Right atrium auricular region (tissue), 2 donors: Measurements from ENCODE around the gene NDE1. TPM values are rescaled to one million over a fixed set of nuclear protein-coding genes. Genes with fewer than 3 reads are reported as not detected.

ENCODE experiments used
- DNase-seq: peaks from one replicate; pipeline ENCODE4 v3.0.0-alpha.2; 2019; ENCODE audit warnings: low spot score
- H3K27ac ChIP-seq, 2 donors: fragments of 200-600 bp; sonication (generic); 1 replicate in 1 of 2; 2 replicates in 1 of 2; pipeline ENCODE4 v1.5.1; 2016 to 2019
- H3K27me3 ChIP-seq, 2 donors: fragments of 200-600 bp; sonication (generic); one replicate each; pipeline versions ENCODE4 v1.5.1 to v1.6.0; 2017 to 2019
- H3K36me3 ChIP-seq: fragments of 200-600 bp; sonication (generic); one replicate; pipeline ENCODE4 v1.5.1; 2016
- H3K4me1 ChIP-seq, 2 donors: fragments of 200-600 bp; sonication (generic); one replicate each; pipeline versions ENCODE4 v1.5.1 to v1.6.0; 2017 to 2019
- H3K4me3 ChIP-seq, 2 donors: fragments of 200-600 bp; sonication (generic); 1 replicate in 1 of 2; 2 replicates in 1 of 2; pipeline ENCODE4 v1.5.1; 2017 to 2019; ENCODE audit warnings: mild to moderate bottlenecking in 1 of 2, moderate library complexity in 1 of 2
- H3K9me3 ChIP-seq, 2 donors: fragments of 200-600 bp; sonication (generic); one replicate each; pipeline ENCODE4 v1.5.1; 2019
- CTCF ChIP-seq, 2 donors: fragments of 200-600 bp; sonication (generic); IDR thresholded peaks; one replicate each; pipeline ENCODE4 v1.5.1; 2019; ENCODE audit warnings: antibody characterized with exemption in 2 of 2
- total RNA-seq, 2 donors: library from RNA; depleted of rRNA; stranded (reverse); fragments of >200 nt; gene quantifications; one replicate each; pipeline ENCODE4 v1.1.0, GENCODE V29; 2016

The NDE1 gene
- total RNA-seq, 2 donors from 2014 or later: 12.5 to 18.6 TPM

- no peak for DNase-seq
- no peak overlapping the region for H3K27ac ChIP-seq
These were observed 64.5 kb downstream of the NDE1 start for GRCh38 chr16:15714393-15715172.

GRCh38 chr16:15715221-15715620 lies 65.2 kb downstream of the NDE1 start:
- TF ChIP-seq CTCF (IDR thresholded peaks at IDR 0.05): no peak
- Histone ChIP-seq H3K4me1 (no peaks in the 10 kb centered on the region), H3K36me3 (peaks cover 42% of the 10 kb centered on the region), H3K9me3 (no peaks in the 10 kb centered on the region), H3K27ac (no peak overlapping the region), H3K27me3 (no peaks in the 10 kb centered on the region), H3K4me3 (no peak overlapping the region)
- no peak for DNase-seq

More at GRCh38 chr16:15714393-15715172, 64.5 kb downstream of the NDE1 start:
- H3K36me3 ChIP-seq: peaks cover 42% of the 10 kb centered on the region
- no peaks in the 10 kb centered on the region for H3K9me3 ChIP-seq
- no peaks in the 10 kb centered on the region for H3K27me3 ChIP-seq
- TF ChIP-seq CTCF (IDR thresholded peaks at IDR 0.05): no peak
- no peak overlapping the region for H3K4me3 ChIP-seq
- no peaks in the 10 kb centered on the region for H3K4me1 ChIP-seq

- Histone ChIP-seq H3K9me3 (no peaks in the 10 kb centered on the region), H3K4me1 (no peaks in the 10 kb centered on the region), H3K27ac (no peak overlapping the region), H3K27me3 (no peaks in the 10 kb centered on the region), H3K4me3 (no peak overlapping the region), H3K36me3 (peaks cover 44% of the 10 kb centered on the region)
- TF ChIP-seq CTCF (IDR thresholded peaks at IDR 0.05): no peak
- DNase-seq: no peak
These were observed 66.8 kb downstream of the NDE1 start for GRCh38 chr16:15716694-15717447.

- Histone ChIP-seq H3K9me3 (no peaks in the 10 kb centered on the region), H3K4me3 (no peak overlapping the region), H3K4me1 (no peaks in the 10 kb centered on the region), H3K27ac (no peak overlapping the region), H3K27me3 (no peaks in the 10 kb centered on the region), H3K36me3 (peaks cover 64% of the 10 kb centered on the region)
- DNase-seq: no peak
- TF ChIP-seq CTCF (IDR thresholded peaks at IDR 0.05): no peak
These were observed 71.0 kb downstream of the NDE1 start for GRCh38 chr16:15721018-15721417.

- H3K9me3 ChIP-seq: no peaks in the 10 kb centered on the region
- no peak overlapping the region for H3K4me3 ChIP-seq
- H3K4me1 ChIP-seq: no peaks in the 10 kb centered on the region
- no peak overlapping the region for H3K27ac ChIP-seq
- H3K27me3 ChIP-seq: no peaks in the 10 kb centered on the region
- H3K36me3 ChIP-seq: peaks cover 46% of the 10 kb centered on the region
- TF ChIP-seq CTCF (IDR thresholded peaks at IDR 0.05): no peak
- no peak for DNase-seq
These were observed 73.8 kb downstream of the NDE1 start for GRCh38 chr16:15723808-15724207.
